PC-9 (cell line): Measurements from ENCODE around the gene TMEM117.

Experiments used
- CTCF ChIP-seq: fragments of 200-600 bp; sonication (generic); conservative IDR thresholded peaks from 2 replicates; pipeline ENCODE4 v1.6.1; 2017; ENCODE audit warnings: mixed run types, antibody characterized with exemption, mild to moderate bottlenecking, moderate library complexity
- EZH2 ChIP-seq: fragments of 200-600 bp; sonication (generic); IDR thresholded peaks from 2 replicates; pipeline ENCODE4 v1.8.0; 2017; ENCODE audit warnings: antibody characterized with exemption, low read depth

- no peak for TF ChIP-seq EZH2
- no peak for TF ChIP-seq CTCF
Observed at GRCh38 chr12:44099486-44099885, 263.6 kb downstream of the TMEM117 start.
